GM18526 (cell line): ENCODE measurements around the gene ZNF777.

ENCODE experiments used
- POLR2A ChIP-seq: IDR thresholded peaks from 3 replicates; pipeline ENCODE4 v1.6.1; 2011; ENCODE audit not compliant: insufficient read length; ENCODE audit errors: extremely low read depth

The ZNF777 gene

GRCh38 chr7:149466364-149466763, 5.5 kb upstream of the ZNF777 start:
- TF ChIP-seq POLR2A: no peak

GRCh38 chr7:149463500-149464161, 2.8 kb upstream of the ZNF777 start:
- TF ChIP-seq POLR2A: no peak

GRCh38 chr7:149462101-149462520, 1.2 kb upstream of the ZNF777 start:
- TF ChIP-seq POLR2A: no peak

- TF ChIP-seq POLR2A: no peak
Observed at GRCh38 chr7:149459540-149460452, 1.1 kb downstream of the ZNF777 start.

GRCh38 chr7:149459201-149459539, 1.7 kb downstream of the ZNF777 start:
- no peak for TF ChIP-seq POLR2A

GRCh38 chr7:149458235-149458634, 2.6 kb downstream of the ZNF777 start:
- no peak for TF ChIP-seq POLR2A

GRCh38 chr7:149457766-149458165, 3.1 kb downstream of the ZNF777 start:
- no peak for TF ChIP-seq POLR2A

GRCh38 chr7:149456506-149457421, 4.1 kb downstream of the ZNF777 start:
- TF ChIP-seq POLR2A: no peak

GRCh38 chr7:149455175-149455950, 5.5 kb downstream of the ZNF777 start:
- no peak for TF ChIP-seq POLR2A

- TF ChIP-seq POLR2A: no peak
Observed at GRCh38 chr7:149454750-149455149, 6.1 kb downstream of the ZNF777 start.

GRCh38 chr7:149454006-149454405, 6.9 kb downstream of the ZNF777 start:
- TF ChIP-seq POLR2A: no peak

- TF ChIP-seq POLR2A: no peak
Observed at GRCh38 chr7:149450821-149451220, 10.0 kb downstream of the ZNF777 start.

GRCh38 chr7:149449897-149450296, 11.0 kb downstream of the ZNF777 start:
- TF ChIP-seq POLR2A: no peak

GRCh38 chr7:149448961-149449360, 11.9 kb downstream of the ZNF777 start:
- no peak for TF ChIP-seq POLR2A

GRCh38 chr7:149444287-149444686, 16.6 kb downstream of the ZNF777 start:
- no peak for TF ChIP-seq POLR2A
